ENCODE results near the gene ZCCHC3.

ZCCHC3 gene

DNA sequence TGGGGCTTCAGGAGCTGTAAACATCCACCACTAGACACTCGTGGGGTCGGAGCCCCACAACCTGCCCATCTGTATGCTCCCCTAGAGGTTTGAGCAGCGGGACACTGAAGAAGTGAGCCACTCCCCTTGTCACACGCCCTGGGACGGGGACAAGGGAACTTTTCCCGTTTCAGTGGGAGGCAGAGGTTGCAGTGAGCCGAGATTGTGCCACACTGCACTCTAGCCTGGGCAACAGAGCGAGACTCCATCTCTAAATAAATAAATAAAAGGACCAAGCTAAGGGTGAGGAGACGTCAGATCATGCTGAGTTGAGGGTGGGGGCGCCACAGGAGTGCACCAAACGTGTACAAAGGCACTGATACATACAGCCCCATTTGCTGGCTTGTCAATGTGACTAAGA, 8.4 kb downstream of the ZCCHC3 start:
- no peak for DNase-seq (ENCODE audit: low read depth)
- no peak overlapping the region for H3K4me3 ChIP-seq (ENCODE audit: control insufficient read depth, low read depth, low read length)
- no peak for TF ChIP-seq CTCF (conservative IDR thresholded peaks at IDR 0.05; ENCODE audit: control insufficient read depth, insufficient read depth, low read depth, low read length)

GRCh38 chr20:308427-309038, 11.2 kb downstream of the ZCCHC3 start:
- no peak for DNase-seq (ENCODE audit: low read depth)
- no peak overlapping the region for H3K4me3 ChIP-seq (ENCODE audit: control insufficient read depth, low read depth, low read length)
- no peak for TF ChIP-seq CTCF (conservative IDR thresholded peaks at IDR 0.05; ENCODE audit: control insufficient read depth, insufficient read depth, low read depth, low read length)

DNA sequence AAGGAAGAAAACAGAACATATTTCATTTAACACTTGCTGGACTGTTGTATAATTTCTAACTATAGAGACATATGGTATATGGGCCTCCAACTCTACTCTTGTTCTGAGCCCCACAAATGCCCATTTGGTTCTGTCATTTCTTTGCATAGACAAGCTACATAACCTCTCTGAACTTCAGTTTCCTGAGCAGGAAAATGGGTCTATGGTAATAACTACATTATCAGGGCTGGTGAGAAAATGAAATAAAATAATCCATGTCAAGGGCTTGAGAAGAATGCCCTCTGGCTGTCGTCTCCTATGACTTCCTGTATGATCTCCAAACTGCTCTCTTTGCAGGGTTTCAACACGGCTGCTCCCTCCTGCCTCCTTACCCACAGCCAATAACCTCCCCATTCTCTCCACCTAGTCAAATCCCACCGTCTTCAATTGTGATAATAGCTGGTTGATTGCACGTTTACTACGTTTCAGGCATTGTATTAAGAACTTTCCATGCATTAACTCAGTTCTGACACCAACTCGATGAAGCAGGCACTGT, 12.0 kb downstream of the ZCCHC3 start:
- DNase-seq (ENCODE audit: low read depth): peak; percentile 50
- H3K4me3 ChIP-seq (ENCODE audit: control insufficient read depth, low read depth, low read length): peak overlapping the region; percentile 55
- no peak for TF ChIP-seq CTCF (conservative IDR thresholded peaks at IDR 0.05; ENCODE audit: control insufficient read depth, insufficient read depth, low read depth, low read length)

DNA sequence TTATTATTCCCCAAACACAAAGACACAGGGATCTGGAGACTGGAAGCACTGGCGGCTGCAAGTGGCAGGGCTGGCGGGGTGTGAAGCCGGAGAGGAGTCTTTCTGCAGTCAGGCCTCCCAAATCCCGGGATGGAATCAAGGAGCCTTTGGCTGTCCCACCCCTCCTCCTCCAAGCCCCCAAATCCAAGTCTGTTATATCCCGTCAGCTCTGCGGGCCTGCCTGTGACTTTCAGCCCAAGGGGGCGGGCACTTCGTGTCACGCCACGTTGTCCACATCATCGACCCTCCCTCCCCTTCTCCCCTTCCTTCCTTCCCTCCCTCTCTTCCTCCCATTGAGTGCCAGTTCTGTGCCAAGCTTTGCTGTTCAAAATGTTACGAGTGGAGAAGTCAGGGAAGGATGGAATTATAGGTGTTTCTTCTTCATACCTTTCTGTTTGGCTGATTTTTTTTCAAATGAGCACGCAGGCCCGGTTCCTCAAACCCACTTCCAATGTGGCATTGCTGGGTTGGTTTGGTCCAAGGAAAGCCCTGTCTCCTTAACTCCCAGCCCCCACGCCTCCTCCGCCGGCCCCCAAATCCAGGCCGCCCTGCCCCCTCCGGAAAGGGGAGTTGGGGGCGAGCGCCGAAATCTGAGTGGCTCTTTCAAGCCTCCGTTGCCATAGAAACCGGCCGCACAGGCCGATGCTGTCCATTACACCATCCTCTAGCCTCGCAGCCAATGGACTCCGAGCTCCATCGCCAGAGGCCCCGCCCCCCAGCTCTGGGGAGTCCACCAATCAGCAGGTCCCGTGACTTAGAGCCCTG, 12.7 kb downstream of the ZCCHC3 start:
- H3K4me3 ChIP-seq (ENCODE audit: control insufficient read depth, low read depth, low read length): peak overlapping the region; percentile 55
- peak; percentile 99 for DNase-seq (ENCODE audit: low read depth)
- no peak for TF ChIP-seq CTCF (conservative IDR thresholded peaks at IDR 0.05; ENCODE audit: control insufficient read depth, insufficient read depth, low read depth, low read length)

DNA sequence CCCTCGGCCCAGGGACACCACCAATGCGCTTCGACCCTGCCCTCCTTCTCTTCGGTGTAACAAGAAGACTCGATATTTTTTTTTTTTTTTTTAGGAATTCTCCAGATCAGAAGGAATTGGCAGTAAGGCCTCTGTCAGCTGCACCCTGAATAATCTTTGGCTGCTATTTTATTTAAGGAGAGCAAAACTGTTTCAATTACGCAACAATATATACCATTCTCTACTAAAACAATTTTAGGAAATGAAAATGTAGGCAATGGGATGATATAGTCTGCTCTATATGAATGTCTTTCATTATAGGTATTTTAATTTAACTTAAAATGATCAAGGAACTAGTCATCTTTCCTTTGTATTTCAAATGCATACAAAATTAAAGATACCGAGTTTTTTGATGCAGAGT, 13.3 kb downstream of the ZCCHC3 start:
- DNase-seq (ENCODE audit: low read depth): no peak
- TF ChIP-seq CTCF (conservative IDR thresholded peaks at IDR 0.05; ENCODE audit: control insufficient read depth, insufficient read depth, low read depth, low read length): no peak
- H3K4me3 ChIP-seq (ENCODE audit: control insufficient read depth, low read depth, low read length): no peak overlapping the region

DNA sequence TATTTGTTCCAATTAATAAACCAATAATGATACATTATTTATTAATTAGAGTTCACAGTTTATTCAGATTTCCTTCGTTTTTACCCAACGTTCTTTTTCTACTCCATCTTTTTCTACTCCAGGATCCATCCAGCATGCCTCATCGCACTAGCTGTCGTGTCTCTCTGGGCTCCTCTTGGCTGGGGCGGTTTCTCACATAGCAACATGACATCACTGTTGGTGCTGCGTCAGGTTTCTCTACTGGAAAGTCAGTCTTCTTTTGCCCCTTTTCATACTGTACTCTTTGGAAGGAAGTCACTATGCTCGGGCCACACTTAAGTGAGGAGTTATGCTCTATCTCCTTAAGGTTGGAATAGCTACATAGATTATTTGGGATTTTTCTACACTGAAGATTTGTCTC, 14.2 kb downstream of the ZCCHC3 start:
- no peak overlapping the region for H3K4me3 ChIP-seq (ENCODE audit: control insufficient read depth, low read depth, low read length)
- TF ChIP-seq CTCF (conservative IDR thresholded peaks at IDR 0.05; ENCODE audit: control insufficient read depth, insufficient read depth, low read depth, low read length): no peak
- peak; percentile 70 for DNase-seq (ENCODE audit: low read depth)
